Duodenal mucosa (tissue), 2 donors: ENCODE results near the gene EXOSC5.

Experiments used
- H3K27ac ChIP-seq: one replicate; pipeline ENCODE4 v1.7.0; 2013; ENCODE audit warnings: low read depth, low read length
- H3K27me3 ChIP-seq, 2 donors: one replicate each; pipeline ENCODE4 v1.7.0; 2013; ENCODE audit warnings: low read length in 2 of 2, control low read depth in 1 of 2; ENCODE audit not compliant: insufficient read depth in 2 of 2, control insufficient read depth in 1 of 2
- H3K36me3 ChIP-seq, 2 donors: one replicate each; pipeline ENCODE4 v1.7.0; 2013; ENCODE audit warnings: low read length in 2 of 2, control low read depth in 1 of 2; ENCODE audit not compliant: insufficient read depth in 2 of 2, control insufficient read depth in 1 of 2
- H3K4me1 ChIP-seq, 2 donors: one replicate each; pipeline ENCODE4 v1.7.0; 2013; ENCODE audit warnings: low read length in 2 of 2, control low read depth in 1 of 2; ENCODE audit not compliant: insufficient read depth in 2 of 2, control insufficient read depth in 1 of 2
- H3K4me3 ChIP-seq, 2 donors: one replicate each; pipeline ENCODE4 v1.7.0; 2013; ENCODE audit warnings: low read length in 2 of 2, low read depth in 1 of 2
- H3K9ac ChIP-seq, 2 donors: one replicate each; pipeline ENCODE4 v1.7.0; 2013; ENCODE audit warnings: low read length in 2 of 2, low read depth in 1 of 2
- H3K9me3 ChIP-seq, 2 donors: one replicate each; pipeline ENCODE4 v1.7.0; 2013; ENCODE audit warnings: low read length in 2 of 2, control low read depth in 1 of 2; ENCODE audit not compliant: control insufficient read depth in 1 of 2

EXOSC5 gene

DNA sequence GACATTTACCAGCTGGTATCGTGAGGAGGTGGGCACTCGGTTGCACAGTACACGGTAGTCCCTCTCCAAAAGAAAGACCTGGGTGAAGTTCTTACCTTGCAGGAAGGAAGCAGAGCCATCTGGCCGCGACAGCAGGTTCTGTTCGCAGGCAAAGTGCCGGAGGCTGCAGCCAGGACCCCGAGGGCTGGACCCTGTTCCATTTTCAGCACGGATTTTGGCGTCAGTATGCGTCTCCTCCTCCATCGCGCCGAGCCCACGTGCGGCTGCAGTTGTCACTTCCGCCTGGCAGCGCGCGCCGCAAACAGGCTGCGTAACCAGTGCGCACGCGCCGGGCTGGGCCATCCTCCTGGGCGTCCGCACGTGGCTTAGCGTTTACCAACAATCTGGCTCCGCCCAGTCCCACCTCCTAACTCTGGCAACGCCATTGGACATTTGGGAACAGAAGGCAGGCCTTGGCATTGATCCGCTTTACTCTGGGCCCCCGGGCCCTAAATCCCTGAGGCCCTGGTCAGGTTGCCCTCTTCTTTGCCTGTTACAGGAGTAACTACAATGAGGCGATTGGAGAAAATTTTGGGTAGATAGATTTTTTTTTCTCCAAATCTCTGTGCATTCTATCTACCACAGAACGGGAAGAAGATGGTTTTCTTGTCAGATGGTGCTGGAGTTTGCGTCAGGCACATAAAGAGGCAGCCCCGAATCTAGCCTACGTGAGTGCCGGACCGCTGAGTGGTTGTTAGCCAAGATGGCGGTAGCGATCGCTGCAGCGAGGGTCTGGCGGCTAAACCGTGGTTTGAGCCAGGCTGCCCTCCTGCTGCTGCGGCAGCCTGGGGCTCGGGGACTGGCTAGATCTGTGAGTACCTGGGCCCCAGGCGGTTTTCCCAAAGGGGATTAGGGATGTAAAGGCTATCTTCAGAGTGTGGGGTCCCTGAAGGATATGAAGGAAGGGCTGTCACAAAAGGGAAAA, at the start of gene EXOSC5, which contains the start of gene BCKDHA:
EXOSC5 (minus strand) TSS at position 274 of the 964 bp plus-strand sequence; CDS start at position 243, 31 bp downstream.
BCKDHA (plus strand) TSS at position 733 of the 964 bp plus-strand sequence; CDS start at position 743, 10 bp downstream.
- peak within 1 kb of the TSS; percentile 74 for H3K27ac ChIP-seq
- no peaks in the 10 kb centered on the region for H3K27me3 ChIP-seq
- H3K9ac ChIP-seq, result peak within 1 kb of the TSS; percentile 89 to 95
- peak within 1 kb of the TSS; percentile 95 to 99 for H3K4me3 ChIP-seq
- peaks cover 0 to 3% of the 10 kb centered on the region in 2 donors for H3K36me3 ChIP-seq
- no peaks in the 10 kb centered on the region for H3K9me3 ChIP-seq
- H3K4me1 ChIP-seq, result peaks cover 15 to 28% of the 10 kb centered on the region in 2 donors

GRCh38 chr19:41445575-41445974, 48.4 kb upstream of the EXOSC5 start:
- H3K9me3 ChIP-seq, result no peaks in the 10 kb centered on the region
- peaks cover 15 to 17% of the 10 kb centered on the region in 2 donors for H3K4me1 ChIP-seq
- no peak overlapping the region for H3K27ac ChIP-seq
- peaks cover 0 to 4% of the 10 kb centered on the region in 2 donors for H3K27me3 ChIP-seq
- H3K36me3 ChIP-seq, result no peaks in the 10 kb centered on the region
- H3K9ac ChIP-seq, result no peak overlapping the region
- no peak overlapping the region for H3K4me3 ChIP-seq

DNA sequence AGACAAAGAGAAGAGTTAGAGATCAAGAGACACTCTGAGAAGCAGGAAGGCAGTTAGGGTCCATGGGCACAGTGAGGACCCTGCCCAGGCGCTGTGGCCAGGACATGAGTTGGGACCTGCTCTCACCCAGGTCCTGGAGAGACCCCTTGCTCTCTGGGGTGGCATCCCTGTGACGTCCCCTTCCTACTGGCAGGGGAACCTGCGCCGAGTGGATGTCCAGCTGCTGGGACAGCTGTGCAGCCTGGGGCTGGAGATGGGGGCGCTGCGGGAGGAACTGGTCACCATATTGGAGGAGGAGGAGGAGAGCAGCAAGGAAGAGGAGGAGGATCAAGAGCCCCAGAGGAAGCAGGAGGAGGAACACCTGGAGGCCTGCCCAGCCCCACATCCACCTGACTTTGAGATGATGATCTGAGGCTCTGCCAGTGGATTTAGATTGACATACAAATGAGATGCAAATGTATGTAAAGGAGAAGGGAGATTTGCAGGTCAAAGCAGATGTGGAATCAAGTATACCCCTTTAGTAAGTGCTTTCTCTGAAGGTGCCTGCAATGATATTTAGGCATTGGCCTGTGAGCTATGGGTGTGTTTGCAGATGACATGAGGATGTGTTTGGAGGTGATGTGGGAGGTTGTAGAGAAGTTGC, 46.8 kb upstream of the EXOSC5 start:
- H3K27me3 ChIP-seq, result peaks cover 0 to 4% of the 10 kb centered on the region in 2 donors
- no peaks in the 10 kb centered on the region for H3K9me3 ChIP-seq

GRCh38 chr19:41442473-41443355, 45.6 kb upstream of the EXOSC5 start, which contains the start of gene ERICH4:
Gene ERICH4 (plus strand): TSS chr19:41443156. CDS start chr19:41443170, 14 bp downstream.
- peaks cover 0 to 4% of the 10 kb centered on the region in 2 donors for H3K27me3 ChIP-seq
- H3K4me3 ChIP-seq, result peak within 1 kb of the TSS; percentile 48 to 60
- H3K4me1 ChIP-seq, result peaks cover 27 to 29% of the 10 kb centered on the region in 2 donors
- H3K9me3 ChIP-seq, result no peaks in the 10 kb centered on the region
- peaks cover 0 to 6% of the 10 kb centered on the region in 2 donors for H3K36me3 ChIP-seq
- H3K9ac ChIP-seq, result peak within 1 kb of the TSS; percentile 52 to 57
- no peak within 1 kb of the TSS for H3K27ac ChIP-seq

More for the DNA sequence above, 46.8 kb upstream of the EXOSC5 start:
- Histone ChIP-seq H3K4me3 (peak overlapping the region; percentile 48 to 60), H3K4me1 (peaks cover 19 to 20% of the 10 kb centered on the region in 2 donors), H3K9ac (peak overlapping the region; percentile 52 to 55), H3K27ac (no peak overlapping the region), H3K36me3 (no peaks in the 10 kb centered on the region)

- no peak overlapping the region for H3K9ac ChIP-seq
- H3K36me3 ChIP-seq, result peaks cover 0 to 7% of the 10 kb centered on the region in 2 donors
- no peaks in the 10 kb centered on the region for H3K27me3 ChIP-seq
- H3K27ac ChIP-seq, result no peak overlapping the region
- H3K4me3 ChIP-seq, result no peak overlapping the region
- H3K4me1 ChIP-seq, result peaks cover 31 to 35% of the 10 kb centered on the region in 2 donors
- H3K9me3 ChIP-seq, result no peaks in the 10 kb centered on the region
Measured at GRCh38 chr19:41441321-41441945, 44.3 kb upstream of the EXOSC5 start.

GRCh38 chr19:41439441-41440222, 42.5 kb upstream of the EXOSC5 start, which contains the start of gene DMAC2:
Gene DMAC2 (minus strand): TSS chr19:41439912. CDS start chr19:41439899, 13 bp downstream.
- H3K27me3 ChIP-seq, result no peaks in the 10 kb centered on the region
- peak within 1 kb of the TSS; percentile 98 for H3K27ac ChIP-seq
- peak within 1 kb of the TSS; percentile 87 to 97 for H3K9ac ChIP-seq
- peaks cover 31 to 43% of the 10 kb centered on the region in 2 donors for H3K4me1 ChIP-seq
- H3K9me3 ChIP-seq, result no peaks in the 10 kb centered on the region
- peaks cover 0 to 7% of the 10 kb centered on the region in 2 donors for H3K36me3 ChIP-seq
- H3K4me3 ChIP-seq, result peak within 1 kb of the TSS; percentile 91 to 99

DNA sequence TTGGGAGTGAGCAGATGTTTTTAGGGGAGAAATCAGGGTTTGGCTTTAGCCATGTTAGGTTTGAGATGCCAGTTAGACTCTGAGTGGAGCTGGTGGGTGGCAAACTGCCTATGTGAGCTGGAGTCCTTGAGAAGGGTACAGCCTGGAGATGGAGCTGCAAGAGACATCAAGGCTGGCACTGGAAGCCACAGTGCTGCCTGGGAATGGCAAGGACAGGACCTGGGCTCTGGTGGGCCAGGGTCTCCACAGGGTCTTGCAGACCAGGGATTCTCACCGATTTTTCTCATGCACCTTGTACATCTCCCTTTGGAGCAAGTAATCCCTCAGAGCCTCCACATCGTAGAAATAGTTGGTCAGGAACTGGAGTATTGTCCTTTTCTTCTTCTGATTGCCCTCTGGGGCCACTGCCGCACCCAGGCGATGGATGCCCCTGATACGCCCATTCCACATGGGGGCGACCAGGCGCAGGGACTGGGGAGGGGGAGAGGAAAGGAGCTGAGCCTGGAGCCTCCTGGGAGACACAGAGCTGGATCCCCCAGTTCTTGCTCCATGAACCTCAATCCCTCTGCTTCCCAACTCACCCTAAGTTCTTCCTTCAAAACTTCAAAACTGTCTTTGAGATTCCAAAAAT, 40.9 kb upstream of the EXOSC5 start:
- H3K27me3 ChIP-seq, result no peaks in the 10 kb centered on the region
- H3K9me3 ChIP-seq, result no peaks in the 10 kb centered on the region
- H3K36me3 ChIP-seq, result peaks cover 5 to 10% of the 10 kb centered on the region in 2 donors
- no peak overlapping the region for H3K4me3 ChIP-seq
- no peak overlapping the region for H3K27ac ChIP-seq
- H3K9ac ChIP-seq, result no peak overlapping the region
- peaks cover 29 to 46% of the 10 kb centered on the region in 2 donors for H3K4me1 ChIP-seq

DNA sequence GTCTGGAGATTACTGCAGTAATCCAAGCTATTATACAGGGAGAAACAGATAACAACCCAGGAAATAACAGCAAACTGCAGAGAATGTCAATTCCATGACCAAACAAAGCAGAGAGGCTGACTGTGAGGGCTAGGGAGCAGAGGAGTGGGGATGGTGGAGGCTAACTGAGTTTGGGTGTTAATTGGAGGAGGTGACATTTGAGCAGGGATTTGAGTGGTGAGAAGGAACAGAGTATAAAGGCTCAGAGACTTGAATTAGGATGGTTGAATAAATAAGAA, 39.5 kb upstream of the EXOSC5 start:
- peaks cover 26 to 44% of the 10 kb centered on the region in 2 donors for H3K4me1 ChIP-seq
- H3K27me3 ChIP-seq, result no peaks in the 10 kb centered on the region
- no peak overlapping the region for H3K27ac ChIP-seq
- H3K4me3 ChIP-seq, result no peak overlapping the region
- H3K36me3 ChIP-seq, result peaks cover 9 to 24% of the 10 kb centered on the region in 2 donors
- no peak overlapping the region for H3K9ac ChIP-seq
- H3K9me3 ChIP-seq, result no peaks in the 10 kb centered on the region
